GM12865 (cell line): ENCODE results near the gene CACNA1B.
A peak's percentile ranks its signal among the peaks of the same experiment; 100 is the strongest.

Experiments used
- DNase-seq: peaks from one replicate; pipeline ENCODE4 v3.0.0; 2010; ENCODE audit warnings: low read depth
- H3K4me3 ChIP-seq: 2 replicates; pipeline ENCODE4 v1.5.1; 2011; ENCODE audit warnings: mild to moderate bottlenecking, low read depth, low read length, control low read depth
- TF ChIP-seq, protein P1 (sequence below): IDR thresholded peaks from 2 replicates; pipeline ENCODE4 v1.5.1; 2011; ENCODE audit warnings: low read length, control low read depth, low read depth, inconsistent platforms; ENCODE audit not compliant: insufficient read depth; ENCODE audit errors: missing control alignments

Gene CACNA1B

DNA sequence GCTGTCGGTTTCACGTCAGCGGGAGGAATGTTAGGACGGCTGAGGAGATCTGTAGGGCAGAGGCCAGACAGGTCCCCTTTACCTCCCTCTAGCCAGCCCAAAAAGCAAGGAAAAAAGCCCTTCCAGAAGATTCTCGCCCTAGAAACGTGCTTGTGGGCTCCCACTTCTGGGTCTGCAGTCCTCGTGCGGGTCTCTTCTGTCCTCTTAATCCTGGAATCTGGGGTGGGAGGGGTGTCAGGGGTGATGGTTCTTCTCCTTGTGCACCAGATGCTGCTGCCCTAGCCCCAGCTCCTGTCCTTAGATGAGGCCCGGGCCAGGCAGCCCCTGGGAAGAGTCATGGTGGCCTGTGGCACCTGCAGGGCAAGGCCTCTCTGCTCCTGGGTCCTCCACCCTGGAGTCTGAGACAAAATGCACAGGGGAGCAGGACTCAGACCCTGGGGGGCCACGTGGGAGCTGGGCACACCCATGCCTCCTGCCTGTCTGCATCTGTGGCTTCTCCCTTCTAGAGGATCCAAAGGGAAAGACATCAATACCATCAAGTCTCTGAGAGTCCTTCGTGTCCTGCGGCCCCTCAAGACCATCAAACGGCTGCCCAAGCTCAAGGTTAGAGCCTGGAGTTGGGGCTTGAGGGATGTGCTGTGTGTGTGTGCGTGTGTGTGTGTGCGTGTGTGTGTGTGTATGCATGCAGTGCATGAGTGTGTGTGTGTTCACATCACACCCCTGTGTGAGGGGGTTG, 174.2 kb downstream of the CACNA1B start:
- TF ChIP-seq, protein P1, sequence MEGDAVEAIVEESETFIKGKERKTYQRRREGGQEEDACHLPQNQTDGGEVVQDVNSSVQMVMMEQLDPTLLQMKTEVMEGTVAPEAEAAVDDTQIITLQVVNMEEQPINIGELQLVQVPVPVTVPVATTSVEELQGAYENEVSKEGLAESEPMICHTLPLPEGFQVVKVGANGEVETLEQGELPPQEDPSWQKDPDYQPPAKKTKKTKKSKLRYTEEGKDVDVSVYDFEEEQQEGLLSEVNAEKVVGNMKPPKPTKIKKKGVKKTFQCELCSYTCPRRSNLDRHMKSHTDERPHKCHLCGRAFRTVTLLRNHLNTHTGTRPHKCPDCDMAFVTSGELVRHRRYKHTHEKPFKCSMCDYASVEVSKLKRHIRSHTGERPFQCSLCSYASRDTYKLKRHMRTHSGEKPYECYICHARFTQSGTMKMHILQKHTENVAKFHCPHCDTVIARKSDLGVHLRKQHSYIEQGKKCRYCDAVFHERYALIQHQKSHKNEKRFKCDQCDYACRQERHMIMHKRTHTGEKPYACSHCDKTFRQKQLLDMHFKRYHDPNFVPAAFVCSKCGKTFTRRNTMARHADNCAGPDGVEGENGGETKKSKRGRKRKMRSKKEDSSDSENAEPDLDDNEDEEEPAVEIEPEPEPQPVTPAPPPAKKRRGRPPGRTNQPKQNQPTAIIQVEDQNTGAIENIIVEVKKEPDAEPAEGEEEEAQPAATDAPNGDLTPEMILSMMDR: no peak
- no peak overlapping the region for H3K4me3 ChIP-seq
- DNase-seq: no peak

- no peak for DNase-seq
- H3K4me3 ChIP-seq: no peak overlapping the region
- TF ChIP-seq, protein P1: no peak
Observed at GRCh38 chr9:138052322-138052615, 174.7 kb downstream of the CACNA1B start.

- no peak for DNase-seq
- TF ChIP-seq, protein P1: no peak
- no peak overlapping the region for H3K4me3 ChIP-seq
Observed at GRCh38 chr9:138052635-138053320, 175.2 kb downstream of the CACNA1B start.

GRCh38 chr9:138053321-138053868, 175.8 kb downstream of the CACNA1B start:
- TF ChIP-seq, protein P1: no peak
- peak; percentile 9 for DNase-seq
- no peak overlapping the region for H3K4me3 ChIP-seq

DNA sequence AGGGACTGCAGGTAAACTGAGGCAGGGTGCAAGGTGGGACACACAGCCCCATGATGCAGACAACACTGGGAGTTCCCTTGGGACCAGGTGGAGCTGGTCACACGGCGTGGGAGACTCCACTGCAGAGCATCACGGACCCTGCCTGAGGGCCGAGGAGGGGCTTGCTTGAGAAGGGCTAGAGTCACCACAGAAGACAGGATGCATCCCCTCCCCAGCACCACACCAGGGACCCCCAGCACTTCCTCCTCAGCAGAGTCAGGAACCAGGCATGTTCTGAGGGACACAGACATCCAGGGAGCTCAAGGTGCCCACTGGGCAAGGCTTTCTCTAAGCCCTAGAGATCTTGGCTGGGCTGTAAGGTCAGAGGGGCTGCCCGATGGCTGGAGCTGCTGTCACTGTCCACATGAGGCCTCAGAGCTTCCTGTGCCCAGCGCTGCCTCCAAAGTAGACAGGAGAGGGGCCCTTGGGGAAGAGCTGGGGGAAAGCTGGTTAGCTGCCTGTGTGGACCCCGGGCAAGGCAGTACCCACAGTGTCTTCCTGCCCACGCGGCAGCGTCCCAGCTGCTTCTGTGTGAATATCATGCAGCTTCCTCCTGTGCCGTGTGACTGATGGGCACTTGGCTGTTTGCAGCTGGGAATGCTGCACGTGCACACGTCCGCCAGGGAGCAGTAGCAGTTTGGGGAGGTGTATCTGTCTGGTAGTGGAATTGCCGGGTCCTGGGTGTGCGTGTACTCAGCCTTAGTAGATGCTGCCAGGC, 176.6 kb downstream of the CACNA1B start:
- no peak overlapping the region for H3K4me3 ChIP-seq
- DNase-seq: no peak
- TF ChIP-seq, protein P1: no peak

GRCh38 chr9:138057726-138058125, 180.1 kb downstream of the CACNA1B start:
- no peak overlapping the region for H3K4me3 ChIP-seq
- no peak for DNase-seq
- TF ChIP-seq, protein P1: no peak
